ENCODE measurements around the gene TNFRSF14.

The TNFRSF14 gene

GRCh38 chr1:2512862-2513421 is 43.2 kb upstream of the TNFRSF14 start:
- no peak overlapping the region for H3K27ac ChIP-seq
- TF ChIP-seq, protein P1, sequence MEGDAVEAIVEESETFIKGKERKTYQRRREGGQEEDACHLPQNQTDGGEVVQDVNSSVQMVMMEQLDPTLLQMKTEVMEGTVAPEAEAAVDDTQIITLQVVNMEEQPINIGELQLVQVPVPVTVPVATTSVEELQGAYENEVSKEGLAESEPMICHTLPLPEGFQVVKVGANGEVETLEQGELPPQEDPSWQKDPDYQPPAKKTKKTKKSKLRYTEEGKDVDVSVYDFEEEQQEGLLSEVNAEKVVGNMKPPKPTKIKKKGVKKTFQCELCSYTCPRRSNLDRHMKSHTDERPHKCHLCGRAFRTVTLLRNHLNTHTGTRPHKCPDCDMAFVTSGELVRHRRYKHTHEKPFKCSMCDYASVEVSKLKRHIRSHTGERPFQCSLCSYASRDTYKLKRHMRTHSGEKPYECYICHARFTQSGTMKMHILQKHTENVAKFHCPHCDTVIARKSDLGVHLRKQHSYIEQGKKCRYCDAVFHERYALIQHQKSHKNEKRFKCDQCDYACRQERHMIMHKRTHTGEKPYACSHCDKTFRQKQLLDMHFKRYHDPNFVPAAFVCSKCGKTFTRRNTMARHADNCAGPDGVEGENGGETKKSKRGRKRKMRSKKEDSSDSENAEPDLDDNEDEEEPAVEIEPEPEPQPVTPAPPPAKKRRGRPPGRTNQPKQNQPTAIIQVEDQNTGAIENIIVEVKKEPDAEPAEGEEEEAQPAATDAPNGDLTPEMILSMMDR (conservative IDR thresholded peaks at IDR 0.05), result no peak

- TF ChIP-seq, protein P1 (conservative IDR thresholded peaks at IDR 0.05), result no peak
- no peak overlapping the region for H3K27ac ChIP-seq
Observed at GRCh38 chr1:2513939-2514652, 42.1 kb upstream of the TNFRSF14 start.

- H3K27ac ChIP-seq, result no peak overlapping the region
- TF ChIP-seq, protein P1 (conservative IDR thresholded peaks at IDR 0.05), result peak; percentile 13; the same call in 1 of the 2 replicates
Observed at GRCh38 chr1:2514863-2515762, 41.1 kb upstream of the TNFRSF14 start.

DNA sequence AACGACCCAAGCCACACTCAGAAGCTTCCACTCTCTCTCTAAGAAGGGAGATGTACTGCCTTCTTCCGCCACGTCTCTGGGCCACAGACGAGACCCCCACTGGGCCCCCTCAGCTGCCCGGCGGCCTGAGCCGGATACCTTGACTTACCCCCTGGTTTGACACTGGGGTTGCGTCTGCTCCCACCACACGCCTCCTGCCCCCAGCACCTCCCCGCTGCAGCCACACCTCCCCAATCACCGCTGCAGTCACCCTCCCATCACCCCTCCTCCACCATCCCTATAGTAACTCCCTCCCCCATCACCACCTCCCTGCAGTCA is 40.4 kb upstream of the TNFRSF14 start:
- H3K27ac ChIP-seq, result no peak overlapping the region
- TF ChIP-seq, protein P1 (conservative IDR thresholded peaks at IDR 0.05), result no peak

- TF ChIP-seq, protein P1 (conservative IDR thresholded peaks at IDR 0.05), result no peak
- no peak overlapping the region for H3K27ac ChIP-seq
Observed at GRCh38 chr1:2516124-2516523, 40.0 kb upstream of the TNFRSF14 start.

DNA sequence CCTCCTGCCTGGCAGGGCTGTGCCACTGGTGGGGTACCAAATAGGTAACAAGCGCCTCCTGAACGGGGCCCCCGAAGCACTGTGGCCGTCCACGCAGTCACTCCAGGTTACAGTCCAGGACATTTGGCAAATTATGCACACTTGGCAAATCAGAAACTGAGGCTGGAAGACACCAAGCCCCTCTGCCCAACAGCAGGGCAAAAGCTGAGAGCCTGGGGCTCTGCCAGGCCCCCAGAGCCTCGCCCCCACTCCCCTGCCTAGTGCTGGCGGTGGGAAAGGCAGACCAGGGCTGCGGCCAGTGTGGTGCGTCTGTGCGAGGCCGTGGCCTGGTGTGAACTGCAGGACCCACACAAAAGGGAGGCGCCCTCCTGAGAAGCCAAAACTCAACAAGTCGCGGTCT is 39.2 kb upstream of the TNFRSF14 start:
- no peak overlapping the region for H3K27ac ChIP-seq
- TF ChIP-seq, protein P1 (conservative IDR thresholded peaks at IDR 0.05), result no peak

- H3K27ac ChIP-seq, result no peak overlapping the region
- TF ChIP-seq, protein P1 (conservative IDR thresholded peaks at IDR 0.05), result no peak
Observed at GRCh38 chr1:2517966-2518365, 38.2 kb upstream of the TNFRSF14 start.
